HG03108 (cell line): ENCODE measurements around the gene THRAP3.
"Not testable (repeated sequence)": the region's sequence is repeated elsewhere in the genome, so short reads cannot be mapped to it uniquely, and the experiment has no call there.

Source experiments
- ATAC-seq: cut with Tn5 transposase; IDR thresholded peaks from one replicate; pipeline ENCODE4 v1.9.1; 2021; ENCODE audit warnings: moderate library complexity; ENCODE audit not compliant: unreplicated experiment

The THRAP3 gene

DNA sequence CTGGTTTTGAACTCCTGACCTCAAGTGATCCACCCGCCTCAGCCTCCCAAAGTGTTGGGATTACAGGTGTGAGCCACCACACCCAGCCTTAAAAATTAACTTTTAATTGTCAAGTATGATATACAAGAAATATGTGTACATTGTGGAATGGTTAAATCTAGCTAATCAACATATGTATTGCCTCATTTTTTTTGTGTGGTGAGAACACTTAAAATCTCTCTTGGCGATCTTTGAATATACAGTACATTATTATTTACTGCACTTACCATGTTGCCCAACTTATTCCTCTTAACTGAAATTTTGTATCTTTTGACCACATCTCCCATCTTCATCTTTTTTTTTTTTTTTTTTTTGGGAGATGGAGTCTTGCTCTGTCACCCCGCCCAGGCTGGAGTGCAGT lies 23.3 kb downstream of the THRAP3 start:
- ATAC-seq: no peak

DNA sequence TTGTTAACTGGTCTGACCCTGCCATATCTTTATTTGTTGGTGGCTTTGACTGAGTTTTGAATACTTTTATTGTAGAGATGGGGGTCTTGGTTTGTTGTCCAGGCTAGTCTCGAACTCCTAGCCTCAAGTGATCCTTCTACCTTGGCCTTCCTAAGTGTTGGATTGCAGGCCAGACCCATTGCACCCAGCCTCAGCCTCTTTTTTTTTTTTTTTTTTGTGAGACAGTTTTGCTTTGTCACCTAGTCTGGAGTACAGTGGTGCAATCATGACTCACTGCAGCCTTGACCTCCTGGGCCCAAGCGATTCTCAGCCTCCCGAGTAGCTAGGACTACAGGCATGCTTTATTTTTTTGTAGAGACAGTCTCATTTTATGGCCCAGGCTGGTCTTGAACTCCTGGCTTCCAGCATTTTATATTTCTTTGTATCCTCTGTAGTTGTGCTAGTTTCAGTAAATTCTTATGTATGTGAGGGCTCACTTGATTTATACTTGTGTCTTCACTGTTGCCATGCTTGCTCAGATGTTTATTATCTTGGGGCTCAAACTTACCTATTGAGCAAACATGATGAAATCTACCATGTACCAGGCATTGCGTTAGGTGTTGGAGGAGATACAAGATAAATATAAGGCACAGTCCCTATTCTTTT lies 24.1 kb downstream of the THRAP3 start:
- ATAC-seq: no peak

DNA sequence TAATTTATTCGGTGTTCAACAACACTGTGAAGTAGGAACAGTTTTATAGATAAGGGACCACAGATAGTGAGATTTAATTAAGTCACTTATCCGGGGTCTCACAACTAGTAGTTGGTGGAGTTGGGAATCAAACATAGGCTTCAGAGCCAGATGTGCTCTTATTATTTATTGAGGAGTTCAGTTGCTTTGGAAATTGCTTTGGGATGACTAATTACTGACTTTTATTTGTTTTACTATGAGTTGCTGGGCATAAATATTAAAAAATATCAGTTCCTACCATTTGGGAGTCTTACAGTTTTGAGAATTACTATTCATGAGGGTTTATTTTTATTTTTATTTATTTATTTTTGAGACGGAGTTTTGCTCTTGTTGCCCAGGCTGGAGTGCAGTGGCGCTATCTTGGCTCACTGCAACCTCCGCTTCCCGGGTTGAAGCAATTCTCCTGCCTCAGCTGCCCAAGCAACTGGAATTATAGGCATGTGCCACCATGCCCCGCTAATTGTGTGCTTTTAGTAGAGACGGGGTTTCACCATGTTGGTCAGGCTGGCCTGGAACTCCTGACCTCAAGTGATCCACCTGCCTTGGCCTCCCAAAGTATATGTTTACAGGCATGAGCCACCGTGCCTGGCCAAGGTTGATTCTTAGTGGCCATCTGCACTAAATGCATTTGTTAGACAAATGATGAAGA lies 27.7 kb downstream of the THRAP3 start:
- ATAC-seq: no peak

DNA sequence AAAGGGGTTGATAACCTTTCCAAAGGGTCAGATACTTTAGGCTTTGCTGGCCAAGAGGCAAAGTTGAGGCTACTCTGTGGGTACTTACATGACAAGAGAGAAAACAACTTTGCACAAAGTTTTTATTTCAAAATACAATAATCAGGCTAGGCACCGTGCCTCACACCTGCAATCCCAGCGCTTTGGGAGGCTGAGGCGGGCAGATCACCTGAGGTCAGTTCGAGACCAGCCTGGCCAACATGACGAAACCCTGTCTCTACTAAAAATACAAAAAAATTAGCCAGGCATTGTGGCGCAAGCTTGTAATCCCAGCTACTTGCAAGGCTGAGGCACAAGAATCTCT lies 28.2 kb downstream of the THRAP3 start:
- ATAC-seq: not testable (repeated sequence)

DNA sequence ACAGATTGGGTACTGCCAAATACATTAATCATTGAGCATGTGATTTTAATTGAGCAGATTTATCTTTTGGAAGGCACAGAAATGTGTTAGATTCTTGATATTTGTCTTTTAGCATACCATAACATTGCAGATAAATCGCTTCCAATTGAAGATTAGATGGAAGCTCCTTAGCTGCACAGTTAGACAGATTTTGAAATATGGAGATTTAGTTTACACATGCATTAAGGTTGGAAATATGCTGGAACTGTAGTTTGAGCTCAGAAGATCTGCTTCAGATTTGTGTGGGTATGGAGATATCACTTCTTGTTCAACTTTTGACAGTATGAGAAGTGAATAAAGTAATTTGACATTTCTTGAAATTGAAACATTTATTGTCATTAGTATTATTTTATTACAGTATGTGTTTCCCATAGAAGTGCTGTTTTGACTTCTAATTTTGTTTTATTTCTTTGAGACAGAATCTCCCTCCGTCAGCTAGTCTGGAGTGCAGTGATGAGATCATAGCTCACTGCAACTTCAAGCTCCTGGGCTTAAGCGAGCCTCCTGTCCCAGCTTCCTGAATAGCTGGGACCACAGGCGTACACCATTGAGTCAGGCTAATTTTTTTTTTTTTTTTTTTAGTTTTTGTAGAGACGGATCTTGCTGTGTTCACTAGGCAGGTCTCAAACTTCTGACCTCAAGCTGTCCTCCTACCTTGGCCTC lies 29.1 kb downstream of the THRAP3 start:
- ATAC-seq: no peak

DNA sequence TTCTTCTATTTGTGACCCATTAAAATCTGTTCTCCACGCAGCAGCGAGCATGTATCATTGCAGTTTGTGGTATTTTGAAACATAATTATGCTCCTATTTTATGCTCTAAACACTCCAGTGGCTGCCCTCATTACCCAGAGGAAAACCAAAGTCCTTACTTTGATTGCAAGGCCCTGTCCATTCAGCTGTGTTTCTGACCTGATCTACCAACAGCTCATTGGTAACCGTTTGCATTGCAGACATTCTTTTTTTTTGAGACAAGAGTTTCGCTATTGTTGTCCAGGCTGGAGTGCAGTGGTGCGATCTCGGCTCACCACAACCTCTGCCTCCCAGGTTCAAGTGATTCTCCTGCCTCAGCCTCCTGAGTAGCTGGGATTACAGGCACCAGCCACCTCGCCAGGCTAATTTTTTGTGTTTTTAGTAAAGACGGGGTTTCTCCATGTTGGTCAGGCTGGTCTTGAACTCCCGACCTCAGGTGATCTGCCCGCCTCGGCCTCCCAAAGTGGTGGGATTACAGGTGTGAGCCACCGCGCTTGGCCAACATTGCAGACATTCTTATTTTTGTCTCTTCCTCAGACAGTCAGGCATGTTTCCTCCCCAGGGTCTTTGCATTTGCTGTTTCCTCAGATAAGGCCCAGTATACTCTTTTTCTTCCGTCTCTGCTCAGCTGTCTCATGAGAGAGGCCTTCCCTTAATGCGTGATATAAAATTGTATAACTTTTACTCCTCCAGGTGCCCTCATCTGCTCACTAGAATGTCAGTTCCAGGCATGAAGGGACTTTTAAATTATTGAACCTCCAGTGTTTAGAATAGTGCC lies 32.5 kb downstream of the THRAP3 start:
- no peak for ATAC-seq

DNA sequence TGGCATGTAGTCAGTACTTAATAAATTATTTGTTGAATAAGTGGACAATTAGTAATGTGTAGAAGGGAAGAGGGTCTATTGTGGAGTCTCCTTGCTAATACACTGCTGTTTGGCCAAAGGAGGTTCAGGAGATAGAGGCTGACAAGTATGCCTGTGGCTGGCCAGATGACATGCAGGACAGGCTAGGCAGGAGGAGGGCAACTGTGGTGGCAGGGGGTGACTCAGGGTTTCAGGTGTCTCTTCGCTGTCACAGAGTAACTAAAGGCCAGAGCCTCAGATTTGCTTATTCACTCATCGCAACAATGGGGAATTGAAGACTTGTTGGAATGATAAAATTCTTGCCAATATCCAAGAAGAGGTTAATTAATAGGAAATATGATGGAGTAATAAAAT lies 33.1 kb downstream of the THRAP3 start:
- no peak for ATAC-seq

DNA sequence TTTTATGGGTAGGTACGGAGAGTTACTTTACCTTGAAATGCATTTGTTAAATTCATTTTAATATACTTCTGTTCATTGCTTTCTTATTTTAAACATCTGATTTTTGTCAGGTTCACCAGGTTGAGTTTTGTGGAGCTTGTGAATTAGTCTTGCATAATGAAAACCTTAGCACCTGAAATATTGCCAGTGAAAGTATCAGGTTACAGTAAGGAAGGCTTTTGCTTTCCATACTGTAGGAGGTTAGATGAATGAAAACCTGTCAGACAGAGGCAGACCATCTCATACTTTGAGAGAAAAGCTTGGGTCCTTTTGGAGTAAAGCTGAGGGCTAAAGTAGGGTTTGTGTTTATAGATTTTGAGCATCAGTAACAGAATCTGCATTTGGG lies 34.7 kb downstream of the THRAP3 start:
- no peak for ATAC-seq

DNA sequence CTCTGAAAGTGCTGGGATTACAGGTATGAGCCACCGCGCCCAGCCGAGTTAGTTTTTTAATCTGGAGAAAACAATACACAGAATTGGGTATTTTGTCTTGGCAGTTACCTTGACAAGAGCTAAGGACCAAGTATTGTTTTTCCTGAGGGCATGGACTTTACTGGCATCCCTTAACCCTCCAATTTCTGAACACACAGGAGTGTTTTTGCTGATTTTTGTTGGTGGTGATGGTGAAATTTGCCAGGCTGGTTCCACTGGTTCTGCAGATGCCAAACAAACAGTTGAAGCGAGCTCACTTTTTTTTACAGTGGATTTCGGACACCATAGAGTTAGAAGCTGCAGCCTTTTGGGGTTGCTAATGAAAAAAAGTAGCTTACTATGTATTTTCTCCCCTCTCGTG lies 44.7 kb downstream of the THRAP3 start:
- ATAC-seq: no peak

DNA sequence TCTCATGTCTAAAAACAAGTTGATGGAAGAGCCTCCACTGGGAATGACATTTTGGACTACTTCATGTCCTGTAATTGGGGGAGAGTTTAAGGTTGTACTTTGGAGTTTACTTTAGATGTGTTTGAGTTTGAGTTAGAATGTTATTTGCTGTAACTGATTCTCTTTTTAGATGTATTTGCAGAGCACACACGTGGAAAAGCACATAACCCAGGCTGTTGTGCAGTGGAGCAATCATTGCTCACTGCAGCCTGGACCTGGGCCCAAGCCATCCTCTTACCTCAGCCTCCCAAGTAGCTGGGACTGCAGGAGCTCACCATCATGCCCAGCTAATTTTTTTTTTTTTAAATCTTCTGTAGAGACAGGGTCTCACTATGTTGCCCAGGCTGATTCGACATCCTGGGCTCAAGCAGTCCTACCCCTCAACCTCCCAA lies 45.2 kb downstream of the THRAP3 start:
- ATAC-seq: no peak

DNA sequence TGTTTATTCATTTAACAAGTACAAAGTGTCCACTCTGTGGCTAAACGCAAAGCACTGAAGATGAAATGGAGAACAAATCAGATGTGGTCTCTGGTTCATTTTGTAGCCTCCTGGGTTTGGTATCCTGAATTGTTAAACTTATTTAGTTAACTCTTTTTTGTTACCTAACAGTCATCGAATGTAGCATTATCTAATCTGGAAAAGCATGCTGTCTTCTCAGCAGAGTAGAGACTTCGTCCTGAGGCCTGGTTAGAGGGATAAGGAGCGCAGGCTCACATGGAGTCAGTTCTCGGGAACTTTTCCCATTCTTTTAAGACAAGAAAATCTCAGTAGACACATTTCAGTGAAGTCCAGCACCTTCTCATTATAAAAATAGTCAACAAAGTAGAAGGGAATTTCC lies 48.8 kb downstream of the THRAP3 start:
- no peak for ATAC-seq

DNA sequence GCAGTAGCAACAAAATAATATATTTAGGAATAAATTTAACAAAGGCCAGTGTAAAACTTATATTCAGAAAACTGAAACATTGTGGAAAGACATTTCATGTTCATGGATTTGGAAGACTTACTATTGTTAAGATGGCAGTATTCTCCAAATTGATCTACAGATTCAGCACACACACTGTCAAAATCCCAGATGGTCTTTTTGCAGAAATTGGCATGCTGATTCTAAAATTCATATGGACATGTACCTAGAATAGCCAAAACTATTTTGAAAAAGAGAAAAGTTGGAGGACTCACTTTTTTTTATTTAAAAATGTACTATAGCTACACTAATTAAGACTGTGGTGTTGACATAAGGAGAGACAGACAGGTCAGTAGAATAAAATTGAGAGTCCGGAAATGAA lies 50.0 kb downstream of the THRAP3 start:
- no peak for ATAC-seq

DNA sequence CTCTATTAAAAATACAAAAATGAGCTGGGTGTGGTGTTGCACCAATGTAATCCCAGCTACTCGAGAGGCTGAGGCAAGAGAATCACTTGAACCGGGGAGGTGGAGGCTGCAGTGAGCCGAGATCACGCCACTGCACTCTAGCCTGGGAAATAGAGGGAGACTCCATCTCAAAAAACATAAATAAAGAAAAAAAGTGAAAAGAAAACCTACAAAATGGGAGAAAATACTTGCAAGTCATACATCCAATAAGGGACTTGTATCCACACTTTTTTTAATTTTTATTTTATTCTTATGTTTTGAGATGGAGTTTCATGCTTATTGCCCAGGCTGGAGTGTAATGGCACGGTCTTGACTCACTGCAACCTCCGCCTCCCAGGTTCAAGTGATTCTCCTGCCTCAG lies 52.4 kb downstream of the THRAP3 start:
- no peak for ATAC-seq

DNA sequence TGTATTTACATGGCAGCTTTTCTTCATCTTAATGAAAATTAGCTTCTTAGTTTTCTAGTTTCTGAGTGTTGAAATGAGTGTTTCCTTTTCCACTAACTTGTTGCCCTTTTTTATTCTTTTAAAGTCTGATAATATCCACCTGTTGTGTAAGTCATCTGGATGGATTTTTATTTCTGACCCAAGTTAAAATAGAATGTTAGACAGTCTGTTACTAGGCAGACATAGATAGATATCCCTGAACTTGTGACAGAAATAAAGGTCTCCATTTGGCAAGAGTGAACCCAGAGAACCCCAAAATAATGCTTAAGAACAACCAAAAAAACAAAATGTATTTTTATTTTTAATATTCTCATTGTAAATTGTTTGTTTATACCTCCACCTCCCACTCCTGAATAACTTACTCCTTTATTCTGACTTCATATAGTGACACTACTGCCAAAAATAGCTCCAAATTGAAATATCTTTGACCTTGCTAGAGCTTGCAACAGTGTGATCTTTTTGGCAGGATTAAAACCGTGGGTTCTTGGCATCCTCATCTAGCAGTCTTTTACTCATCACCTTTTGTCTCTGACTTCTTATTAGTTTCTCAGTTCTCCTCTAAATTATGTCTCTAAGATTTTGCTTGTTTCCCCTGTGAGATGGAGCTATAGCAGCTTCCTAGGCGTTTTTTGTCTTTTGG lies 55.0 kb downstream of the THRAP3 start:
- no peak for ATAC-seq

DNA sequence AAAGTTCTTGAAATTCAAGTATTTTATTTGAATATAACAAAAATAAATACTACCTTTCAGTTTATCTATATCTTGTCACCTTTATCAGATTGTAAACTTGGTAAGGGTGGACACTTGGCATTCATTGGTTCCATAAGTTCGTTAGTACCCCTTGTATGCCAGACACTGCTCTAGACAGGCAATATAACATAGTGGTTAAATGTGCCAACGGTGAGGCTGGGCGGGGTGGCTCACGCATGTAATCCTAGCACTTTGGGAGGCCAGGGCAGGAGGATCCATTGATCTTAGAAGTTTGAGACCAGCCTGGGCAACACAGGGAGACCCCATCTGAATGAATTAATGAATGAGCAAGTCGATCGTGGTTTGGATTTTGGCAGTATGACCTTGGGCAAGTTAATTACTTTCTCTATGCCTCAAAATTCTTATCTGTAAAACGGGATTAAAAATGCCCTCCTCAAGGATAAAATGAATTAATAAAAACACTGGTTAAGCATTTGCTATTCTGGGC lies 55.6 kb downstream of the THRAP3 start:
- no peak for ATAC-seq

DNA sequence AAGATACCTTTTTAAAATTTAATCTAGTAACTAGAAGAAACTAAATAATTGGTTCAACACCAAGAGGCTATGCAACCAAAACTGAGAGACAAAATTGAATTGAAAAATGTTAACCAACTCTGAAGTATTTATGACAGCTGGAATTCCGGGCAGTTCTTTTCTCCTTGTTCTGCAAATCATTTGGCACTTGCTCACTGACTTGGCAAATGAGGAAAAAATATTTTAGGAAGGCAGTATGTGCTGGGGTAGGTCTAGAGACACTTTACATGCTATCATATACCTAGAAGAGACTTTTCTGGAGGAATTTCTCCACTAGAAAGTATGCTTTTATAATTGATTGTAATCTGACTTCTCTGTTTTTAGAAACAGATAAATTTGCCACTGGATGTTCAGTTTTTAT lies 59.8 kb downstream of the THRAP3 start:
- no peak for ATAC-seq

DNA sequence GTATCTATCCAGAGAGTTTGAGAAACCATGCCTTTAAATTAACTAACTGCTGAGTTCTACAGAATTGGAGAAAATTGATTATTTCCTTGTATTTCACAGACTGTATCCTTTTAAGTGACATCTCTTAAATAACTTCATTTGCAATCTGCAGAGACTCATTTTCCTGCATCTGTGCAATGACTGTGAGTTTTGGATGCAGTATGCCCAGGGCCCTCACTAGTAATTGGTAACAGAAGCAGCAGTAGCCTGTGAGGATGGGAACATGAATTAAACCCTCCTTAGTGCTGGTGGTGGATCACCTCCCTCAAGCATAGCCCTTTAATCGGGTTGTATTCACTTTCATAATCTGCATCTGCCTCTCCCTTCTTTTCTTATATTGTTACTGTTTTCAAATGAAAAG lies 60.3 kb downstream of the THRAP3 start:
- no peak for ATAC-seq

DNA sequence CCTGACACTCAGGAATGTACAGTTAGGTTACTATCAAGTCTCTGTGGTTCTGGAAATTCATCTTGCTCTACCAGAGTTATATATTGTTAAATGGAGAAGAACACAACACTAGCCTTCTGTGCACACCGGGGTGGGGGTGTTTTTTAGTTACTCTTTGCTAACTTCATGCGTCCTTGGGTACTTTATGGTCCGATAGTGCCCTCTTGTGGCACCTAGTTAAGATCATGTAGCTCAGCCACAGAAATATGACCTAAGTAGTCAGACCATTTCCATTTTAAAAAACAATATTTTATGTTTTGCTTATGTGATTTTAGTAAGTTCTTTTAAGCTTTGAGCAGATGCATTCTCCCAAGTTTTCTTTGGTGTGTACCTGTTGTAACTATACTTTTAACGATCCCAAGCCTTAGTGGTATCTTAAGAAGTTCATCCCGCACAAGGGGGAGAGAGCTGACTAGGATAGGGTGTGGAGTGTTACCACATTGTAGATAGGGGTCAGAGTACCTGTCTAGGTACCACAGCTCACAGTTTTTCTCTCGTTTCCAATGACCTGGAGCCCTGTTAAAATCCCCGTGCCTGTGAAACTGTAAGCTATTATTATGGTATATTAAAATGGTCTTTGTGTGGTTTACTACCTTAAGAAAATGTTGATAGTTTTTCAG lies 61.3 kb downstream of the THRAP3 start:
- ATAC-seq: no peak

DNA sequence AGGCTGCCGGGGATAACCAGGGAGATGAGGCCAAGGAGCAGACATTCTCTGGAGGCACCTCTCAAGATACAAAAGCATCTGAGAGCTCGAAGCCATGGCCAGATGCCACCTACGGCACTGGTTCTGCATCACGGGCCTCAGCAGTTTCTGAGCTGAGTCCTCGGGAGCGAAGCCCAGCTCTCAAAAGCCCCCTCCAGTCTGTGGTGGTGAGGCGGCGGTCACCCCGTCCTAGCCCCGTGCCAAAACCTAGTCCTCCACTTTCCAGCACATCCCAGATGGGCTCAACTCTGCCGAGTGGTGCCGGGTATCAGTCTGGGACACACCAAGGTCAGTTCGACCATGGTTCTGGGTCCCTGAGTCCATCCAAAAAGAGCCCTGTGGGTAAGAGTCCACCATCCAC lies 62.6 kb downstream of the THRAP3 start:
- no peak for ATAC-seq

DNA sequence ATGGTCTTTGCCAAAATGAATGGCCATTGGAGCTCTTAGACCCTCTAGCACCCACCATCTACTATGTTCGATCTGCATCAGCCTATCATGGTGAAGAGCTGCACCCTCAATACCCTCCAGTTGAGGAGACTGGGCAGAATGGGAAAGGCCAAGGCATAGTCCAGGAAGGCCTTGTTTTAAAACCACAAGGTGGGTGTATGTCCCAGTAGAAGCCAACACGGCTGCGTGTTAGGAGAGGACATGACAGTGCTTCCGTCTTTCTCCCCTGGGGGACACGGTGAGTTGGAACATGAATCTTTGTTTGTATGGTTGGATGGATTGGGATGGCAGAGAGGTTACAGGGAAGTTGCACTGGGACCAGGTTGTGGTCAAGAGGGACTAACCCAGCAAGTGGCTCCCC lies 63.4 kb downstream of the THRAP3 start:
- no peak for ATAC-seq
